GM21717 (cell line): Measurements from ENCODE around the gene GNB1L.

Source experiments
- ATAC-seq: cut with Tn5 transposase; IDR thresholded peaks from one replicate; pipeline ENCODE4 v1.9.1; 2021; ENCODE audit warnings: mild to moderate bottlenecking, moderate library complexity; ENCODE audit not compliant: unreplicated experiment

The GNB1L gene

DNA sequence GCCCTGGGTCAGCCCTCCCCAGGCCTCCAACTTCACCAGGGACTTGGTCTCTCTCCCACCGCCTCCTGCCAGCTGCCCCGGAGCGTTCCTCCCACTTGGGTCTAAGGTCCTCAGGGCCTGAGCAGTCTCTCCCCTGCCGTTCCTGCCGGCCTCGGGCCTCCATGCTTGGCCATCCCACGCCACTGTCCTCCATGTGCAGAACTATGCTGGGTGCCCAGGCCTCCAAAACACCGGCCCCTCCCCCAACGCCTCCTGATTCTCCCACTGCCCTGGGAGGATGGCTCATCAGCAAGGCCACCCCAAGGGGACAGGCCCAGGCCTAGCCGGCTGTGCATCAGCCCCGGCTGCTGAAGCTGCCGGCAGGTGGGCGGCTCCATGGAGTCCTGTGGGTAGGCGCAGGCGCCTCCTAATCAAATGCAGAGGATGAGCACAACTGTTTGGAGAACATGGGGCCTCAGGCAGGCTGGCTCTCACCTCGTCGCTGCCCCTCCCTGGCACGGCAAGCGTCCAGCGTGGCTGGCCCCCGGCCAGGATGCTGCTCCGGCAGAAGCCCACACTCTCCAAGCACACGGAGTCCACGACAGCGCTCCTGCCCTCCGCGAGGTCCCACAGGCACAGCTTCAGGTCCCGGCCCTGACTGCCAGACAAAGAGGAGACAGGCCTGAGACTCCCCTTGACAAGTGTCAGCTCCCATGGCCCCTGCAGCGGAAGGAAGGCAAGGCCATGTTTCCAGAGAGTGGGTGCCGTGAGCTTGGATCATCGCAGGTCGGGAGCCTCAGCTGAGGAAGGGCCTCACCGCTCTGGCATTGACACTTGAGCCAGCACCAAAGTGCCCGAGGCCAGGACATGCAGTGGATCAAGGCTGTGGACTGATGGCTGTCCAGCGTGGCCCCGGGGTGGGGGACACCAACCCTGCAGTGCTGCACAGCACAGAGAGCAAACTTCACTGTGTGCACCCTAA, 42.6 kb downstream of the GNB1L start:
- ATAC-seq = no peak

DNA sequence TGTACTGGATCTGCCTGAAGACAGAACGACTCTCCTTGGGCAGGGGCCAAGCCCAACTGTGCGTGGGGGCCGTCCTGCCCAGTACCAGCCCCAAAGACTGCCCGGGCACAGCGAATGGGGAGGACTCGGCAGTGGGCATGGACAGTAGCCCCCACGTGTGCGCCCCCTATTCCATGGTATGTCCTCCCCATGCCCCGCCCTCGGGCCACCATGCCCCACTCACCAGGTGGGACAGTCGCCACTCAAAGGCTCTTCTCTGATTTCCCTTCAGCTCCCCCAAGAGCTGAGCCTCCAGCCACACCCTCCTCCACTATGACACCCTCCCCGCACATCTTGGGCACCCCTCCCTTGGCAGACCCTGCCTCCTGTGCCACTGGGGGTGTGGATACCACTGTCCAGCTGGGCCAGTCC, 43.5 kb downstream of the GNB1L start:
- no peak for ATAC-seq

DNA sequence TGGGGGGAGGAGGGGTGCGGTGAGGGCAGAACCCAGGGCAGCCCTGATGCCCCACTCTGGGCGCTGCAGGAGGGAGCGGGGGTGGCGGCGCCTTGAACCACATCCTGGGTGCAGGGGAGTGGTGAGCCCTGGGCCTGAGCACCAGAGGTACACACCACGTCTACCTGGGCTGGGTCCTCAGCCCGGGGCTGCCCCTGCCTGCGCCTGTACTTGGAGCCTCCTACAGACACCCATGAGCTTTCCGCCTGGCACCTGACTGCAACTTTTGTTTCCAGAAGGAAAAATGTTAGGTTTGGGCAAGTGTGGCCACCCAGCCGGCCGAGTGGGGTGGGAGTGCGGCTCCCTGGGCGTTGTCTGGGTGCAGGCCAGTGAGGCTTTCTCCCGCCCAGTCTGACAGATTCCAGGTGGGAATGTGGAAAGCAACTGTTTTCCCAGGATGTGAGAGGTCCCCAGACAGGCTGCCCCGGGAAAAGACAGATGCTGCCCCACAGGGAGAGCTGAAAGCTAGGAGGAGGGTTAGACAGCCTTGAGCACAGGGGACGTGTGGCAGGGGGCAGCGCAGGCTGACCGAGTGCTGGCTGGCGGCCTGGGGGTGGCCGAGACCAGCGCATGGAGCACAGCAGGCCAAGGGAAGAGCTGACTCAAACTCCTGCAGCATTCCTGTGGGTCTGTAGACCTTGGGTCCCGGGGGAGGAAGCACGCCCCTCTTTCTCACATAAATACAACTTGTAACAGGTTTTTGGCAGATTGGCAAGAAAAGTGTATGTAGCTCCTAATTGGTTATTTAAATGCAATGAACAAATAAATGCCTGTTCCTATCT, 44.1 kb downstream of the GNB1L start:
- ATAC-seq = no peak

DNA sequence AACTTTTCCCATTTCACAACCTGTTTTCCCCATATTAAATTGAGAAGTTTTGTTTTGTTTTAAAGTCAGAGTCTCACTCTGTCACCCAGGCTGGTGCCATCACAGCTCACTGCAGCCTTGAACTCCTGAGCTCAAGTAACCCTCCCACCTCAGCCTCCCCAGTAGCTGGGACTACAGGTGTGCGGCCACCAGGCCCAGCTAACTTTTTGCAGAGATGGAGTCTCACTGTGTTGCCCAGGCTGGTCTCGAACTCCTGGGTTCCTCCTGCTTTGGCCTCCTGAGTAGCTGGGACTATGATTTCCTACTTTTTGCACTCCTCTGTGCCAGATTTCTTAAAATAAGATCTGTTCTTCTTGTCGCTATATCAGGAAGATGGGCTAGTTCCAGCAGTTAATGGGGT, 44.9 kb downstream of the GNB1L start:
- ATAC-seq = no peak

DNA sequence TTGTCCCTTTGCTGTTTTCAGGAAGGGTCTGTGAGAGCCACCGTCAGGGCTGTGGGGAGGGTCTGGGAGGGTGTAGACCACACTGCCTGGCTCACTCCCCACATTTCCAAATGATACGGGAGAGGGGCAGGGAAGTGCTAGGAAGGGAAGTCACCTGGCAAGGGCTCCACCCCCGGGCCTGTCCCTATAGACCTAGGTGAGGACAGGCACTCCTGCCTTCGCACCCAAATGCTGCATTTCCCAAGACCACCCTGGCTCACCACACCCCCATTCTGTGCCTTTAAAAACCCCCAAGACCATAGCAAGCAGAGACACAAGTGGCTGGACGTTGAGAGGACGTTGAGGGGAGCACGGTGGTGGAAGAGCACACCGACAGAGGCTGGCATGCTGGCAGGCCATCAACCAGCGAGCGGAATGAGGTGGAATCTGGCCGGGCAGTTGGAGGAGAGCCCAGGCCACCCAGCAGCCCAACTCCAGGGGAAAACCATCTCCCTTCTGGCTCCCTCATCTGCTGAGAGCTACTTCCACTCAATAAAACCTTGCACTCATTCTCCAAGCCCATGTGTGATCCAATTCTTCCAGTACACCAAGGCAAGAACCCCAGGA, 45.7 kb downstream of the GNB1L start:
- no peak for ATAC-seq

DNA sequence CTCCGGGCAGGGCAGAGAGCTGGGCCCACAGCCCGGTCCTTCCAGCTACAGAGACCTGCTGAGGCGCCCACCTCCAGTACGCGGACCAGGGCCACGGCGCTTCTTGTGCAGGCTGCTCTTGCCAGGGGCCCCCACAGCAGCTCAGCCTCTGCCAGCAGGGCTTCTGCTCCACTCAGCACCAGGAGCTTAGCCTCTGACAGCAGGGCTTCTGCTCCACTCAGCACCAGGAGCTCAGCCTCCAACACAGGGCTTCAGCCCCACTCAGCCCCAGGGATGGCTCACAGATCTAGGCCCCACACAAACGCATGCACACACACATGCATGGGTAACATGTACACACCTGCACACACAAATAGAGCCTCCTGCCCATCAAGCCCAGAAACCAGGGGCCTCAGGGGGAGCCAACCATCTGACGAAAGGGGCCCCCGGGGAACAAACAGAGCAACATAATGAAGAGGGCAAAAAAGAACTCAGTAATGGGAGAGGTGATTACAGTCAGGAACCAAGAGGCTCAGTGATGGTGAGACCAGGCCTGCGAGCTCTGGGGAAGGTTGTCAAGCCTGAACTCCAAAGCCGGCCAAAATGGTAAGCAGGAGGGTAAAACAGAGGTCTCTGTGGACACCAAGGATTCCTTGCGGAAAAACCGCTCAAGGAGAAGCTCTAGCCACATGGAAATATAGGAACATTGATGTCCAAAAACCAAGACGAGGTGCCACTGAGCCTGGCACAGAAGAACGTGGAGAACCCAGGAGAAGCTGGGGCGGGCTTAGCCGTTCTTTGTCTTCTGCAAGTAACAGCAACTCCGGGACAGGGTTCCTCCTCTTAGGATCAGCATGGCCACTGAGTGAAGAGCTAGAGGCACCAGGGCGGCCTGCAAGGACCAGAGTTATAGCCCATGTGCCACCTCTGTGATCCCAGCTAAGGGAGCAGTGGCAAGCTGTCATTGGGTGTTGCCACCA, 46.5 kb downstream of the GNB1L start:
- no peak for ATAC-seq

DNA sequence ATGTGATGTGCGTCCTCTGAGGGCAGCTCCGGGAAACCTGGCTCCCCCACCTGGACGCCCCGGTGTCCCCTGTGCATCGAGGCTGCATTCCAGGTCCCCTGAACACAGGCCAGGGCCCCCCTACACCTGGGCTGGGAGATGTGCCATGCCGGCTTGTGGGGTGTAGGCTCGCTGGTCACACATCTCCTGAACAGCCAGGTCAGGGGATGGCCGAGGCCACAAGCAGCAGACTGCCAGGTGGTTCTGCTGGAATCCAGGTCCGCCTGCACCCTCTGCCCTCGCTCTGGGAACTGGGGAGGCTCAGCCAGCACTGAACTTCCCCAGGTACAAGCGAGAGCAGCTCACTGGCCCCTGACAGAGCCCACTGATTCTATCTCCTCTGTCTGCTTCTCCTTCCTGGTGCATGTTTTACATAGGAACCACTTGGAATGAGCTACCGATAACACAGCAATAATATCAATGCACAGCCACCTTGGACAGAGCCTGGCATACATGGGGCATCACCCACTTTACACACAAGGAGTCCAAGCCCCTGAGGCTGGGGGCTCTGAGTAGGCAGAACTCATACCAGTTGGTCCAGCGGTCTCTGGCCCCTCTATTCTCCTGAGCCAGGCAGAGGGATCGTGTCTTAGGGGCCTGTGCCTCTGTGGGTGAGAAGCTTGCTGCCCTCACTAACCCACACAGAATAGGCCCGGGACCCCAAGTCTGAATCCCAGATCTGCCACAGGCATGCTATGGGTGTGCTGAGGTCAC, 47.3 kb downstream of the GNB1L start:
- no peak for ATAC-seq

DNA sequence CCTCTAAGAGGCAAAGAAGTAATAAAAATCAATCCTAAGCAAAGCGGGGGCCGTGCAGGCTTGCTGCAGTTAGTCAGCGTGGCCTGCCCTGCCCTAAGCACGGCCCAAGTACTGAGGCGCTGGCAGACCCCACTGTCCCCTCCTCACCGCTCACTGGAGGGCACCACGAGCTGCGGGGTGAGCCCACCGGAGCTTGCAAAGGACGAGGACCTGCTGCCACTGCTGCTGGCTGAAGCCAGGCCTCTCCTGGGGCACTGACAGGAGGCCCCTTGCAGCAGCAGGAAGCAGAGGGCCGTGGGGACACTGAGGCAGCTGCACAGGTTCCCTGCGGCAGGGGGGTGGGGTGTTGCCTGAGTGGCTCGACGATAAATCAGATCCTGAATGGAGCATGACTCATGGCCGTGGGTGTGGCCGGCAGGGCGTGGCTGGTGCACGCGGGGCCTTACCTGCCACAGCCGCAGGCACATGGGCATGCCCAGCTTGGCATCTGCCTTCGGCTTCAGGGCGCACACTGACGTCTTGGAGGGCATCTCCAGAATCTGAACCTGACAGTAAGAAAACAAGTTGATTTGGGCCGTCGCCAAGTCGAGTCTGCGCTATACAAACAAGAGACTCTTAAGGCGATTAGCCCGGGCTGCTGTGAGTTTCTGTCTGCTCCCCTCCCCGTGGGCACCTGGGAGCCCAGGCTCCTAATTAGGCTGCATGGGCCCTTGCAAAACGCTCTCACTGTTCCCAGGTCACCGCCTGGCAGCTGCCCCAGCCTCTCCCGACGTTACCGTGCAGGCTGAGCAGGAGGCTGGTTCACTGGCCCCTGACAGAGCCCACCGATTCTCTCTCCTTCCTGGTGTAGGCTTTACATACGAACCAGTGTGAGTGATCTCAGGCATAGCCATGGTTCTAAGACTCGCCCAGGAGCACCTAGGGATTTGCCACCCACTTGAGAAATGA, 48.2 kb downstream of the GNB1L start:
- ATAC-seq = no peak

DNA sequence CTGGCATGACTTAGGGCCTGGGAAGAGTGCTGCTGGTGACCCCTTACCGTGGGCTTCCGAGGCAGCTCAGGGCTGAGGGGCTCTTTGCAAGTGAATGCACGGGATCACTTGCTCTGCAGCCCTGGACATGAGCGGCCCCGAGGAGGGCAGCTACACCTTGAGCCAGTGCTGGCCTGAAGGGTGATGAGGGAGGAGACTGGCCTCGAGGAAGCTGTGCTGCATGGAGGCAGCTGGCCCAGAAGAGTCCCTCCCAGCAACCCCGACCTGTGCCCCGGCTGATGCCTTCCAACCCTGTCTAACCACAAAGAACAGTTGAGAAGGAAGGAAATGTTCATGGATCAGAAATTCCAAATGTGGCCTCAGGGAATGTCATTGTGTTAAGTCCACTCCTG, 48.9 kb downstream of the GNB1L start:
- ATAC-seq = no peak

DNA sequence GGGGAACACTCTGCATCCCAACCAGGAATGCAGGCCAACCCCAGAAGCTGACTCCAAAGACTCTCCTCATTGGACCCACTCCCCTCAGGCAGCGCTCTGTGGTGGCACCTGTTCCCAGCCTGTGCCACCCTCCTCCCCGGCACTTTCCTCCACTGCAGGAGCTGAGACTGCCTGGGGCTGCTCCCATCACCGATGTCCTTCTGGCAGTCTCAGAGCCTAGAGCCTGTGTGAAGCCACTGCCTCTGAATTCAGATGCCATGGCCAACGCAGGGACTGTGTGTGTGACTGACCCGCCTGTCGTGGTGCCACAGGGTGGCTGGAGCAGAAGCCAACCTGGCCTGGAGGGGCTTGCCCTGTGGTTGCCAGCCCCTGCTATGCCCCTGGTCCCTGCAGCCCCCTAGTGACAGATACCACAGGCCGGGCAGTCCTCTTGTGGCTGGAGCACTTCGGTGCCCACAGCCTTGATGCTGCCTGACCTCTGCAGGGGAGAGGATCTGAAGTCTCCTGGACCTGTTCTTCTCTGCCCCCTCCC, 50.9 kb downstream of the GNB1L start:
- ATAC-seq = no peak

DNA sequence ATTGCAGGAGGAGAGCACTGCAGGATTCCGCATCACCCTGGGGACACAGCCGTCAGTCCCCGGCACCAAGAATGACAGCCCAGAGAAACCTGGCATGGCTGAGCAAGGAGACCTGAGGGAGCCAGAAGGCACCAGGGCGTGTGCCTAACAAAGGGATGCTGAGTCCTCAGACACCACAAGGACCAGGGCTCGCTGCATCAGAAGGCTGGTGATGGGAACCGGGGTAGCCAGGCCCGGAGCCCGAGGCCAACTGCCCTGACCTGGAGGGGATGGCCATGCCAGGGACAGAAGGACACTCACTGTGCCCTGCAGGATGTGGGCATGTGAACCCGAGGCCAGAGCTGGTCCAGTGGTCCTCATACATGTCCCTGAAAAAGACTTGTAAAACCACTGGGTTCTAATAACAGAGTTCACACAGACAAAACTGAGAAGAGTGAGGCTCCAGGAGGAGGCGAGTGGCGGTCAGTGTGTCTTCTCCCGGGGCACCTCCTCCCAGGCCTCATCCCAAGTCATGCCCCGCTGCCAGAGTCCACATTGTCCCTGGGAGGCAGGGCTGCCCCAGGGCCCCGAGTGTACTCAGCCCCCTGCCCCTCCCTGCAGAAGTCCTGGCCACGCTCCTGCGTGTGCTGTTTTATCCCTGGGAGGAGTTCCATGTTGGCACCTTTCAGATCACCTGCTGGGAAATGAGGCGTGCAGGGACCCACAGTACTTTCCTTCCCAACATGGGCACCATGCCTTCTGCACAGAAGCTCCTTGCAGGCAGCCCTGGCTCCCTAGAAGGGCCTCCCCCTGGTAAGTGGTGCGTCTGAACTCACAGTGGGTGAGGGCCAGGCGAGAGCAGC, 51.6 kb downstream of the GNB1L start:
- ATAC-seq = no peak

DNA sequence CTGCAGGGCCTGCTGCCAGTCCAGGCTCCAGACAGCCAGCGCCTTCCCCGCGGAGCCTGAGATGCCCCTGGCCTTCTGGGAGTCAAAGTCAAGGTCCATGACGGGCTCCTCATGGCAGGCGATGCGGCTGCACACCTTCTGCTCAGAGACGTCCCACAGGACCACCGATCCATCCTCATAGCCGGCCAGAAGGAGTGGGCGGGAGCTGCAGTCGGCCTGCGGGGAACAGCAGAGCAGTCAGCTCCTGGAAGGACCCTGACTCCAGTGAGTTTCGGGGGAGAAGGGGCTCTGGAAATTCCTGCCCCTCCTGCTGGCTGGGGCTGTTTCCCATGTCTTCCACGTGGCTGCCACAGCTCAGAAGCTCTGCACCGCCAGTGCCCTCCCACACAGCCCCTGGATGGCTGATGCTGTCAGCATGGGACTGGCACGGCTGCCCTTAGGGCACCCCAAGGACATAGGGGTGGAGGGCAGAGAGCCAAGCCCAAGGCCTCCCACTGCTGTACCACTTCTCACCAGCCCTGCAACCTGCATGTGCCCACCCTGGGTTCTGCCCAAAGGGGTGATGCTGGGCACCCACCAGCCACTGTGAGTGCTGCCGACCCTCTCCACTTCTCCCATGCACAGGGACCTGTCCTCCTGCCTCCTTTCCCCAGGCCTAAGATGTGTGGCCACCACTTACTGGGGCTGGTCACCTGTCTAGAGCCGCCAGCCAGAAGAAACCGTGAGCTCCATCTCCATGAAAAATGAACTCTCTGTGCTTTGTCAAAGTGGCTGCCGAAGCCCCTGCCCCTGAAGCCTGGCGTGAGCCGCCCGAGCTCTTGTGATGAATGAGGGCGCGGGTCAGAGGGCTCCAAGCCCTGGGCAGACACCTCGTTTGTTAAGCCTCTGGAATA, 52.4 kb downstream of the GNB1L start:
- ATAC-seq = no peak

DNA sequence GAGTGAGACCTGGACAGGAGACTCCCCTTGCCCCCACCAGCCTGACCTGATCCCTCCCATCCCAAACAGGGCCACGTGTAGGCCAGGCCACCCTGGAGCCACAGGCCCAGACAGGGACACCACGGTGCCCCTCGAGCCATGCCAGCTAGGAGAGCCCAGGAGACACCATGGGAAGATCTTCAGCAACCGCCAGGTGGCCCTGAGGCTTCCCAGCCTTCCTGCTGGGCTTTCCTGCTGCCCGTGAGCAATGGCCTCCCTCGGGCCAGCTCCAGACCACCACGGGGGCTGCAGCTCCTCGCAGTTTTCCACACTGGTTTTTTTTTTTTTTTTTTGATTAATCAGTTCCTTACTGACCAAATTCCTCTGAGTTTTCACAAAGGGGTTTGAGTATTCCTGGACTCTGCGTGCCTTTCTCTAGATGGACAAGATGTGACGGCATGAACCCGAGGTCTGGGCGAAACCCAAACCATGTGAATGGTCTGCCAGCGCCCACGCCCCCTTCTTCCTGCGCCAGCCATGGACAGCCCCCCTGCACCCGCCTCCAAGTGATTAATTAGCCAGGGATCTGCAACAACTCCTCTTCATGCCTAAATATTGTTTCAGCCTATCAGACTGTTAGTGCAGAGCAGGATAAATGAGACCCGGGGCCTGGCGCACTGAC, 53.2 kb downstream of the GNB1L start:
- no peak for ATAC-seq

DNA sequence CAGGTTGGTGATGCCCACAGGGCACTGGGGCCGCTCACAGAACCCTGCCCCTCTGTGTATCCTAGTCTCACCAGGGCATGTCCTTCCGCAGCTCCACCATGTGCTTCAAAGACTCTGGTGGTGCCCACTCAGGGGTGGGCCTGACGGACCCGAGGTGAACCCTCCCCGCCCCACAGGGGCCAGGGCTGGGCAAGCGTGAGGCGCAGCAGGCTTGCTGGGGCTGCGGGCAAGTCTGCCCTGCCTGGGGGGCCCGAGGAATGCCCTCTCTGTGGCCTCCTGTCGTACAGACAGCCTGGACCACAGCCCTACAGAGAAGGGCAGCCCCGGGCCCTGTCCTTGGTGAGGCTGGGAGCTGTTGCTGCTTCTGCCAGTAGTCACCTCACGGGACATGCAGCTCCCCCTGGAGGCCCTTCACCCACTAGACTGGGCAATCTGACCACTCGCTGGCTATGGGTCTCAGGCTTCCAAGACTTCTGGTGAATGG, 53.9 kb downstream of the GNB1L start:
- no peak for ATAC-seq

DNA sequence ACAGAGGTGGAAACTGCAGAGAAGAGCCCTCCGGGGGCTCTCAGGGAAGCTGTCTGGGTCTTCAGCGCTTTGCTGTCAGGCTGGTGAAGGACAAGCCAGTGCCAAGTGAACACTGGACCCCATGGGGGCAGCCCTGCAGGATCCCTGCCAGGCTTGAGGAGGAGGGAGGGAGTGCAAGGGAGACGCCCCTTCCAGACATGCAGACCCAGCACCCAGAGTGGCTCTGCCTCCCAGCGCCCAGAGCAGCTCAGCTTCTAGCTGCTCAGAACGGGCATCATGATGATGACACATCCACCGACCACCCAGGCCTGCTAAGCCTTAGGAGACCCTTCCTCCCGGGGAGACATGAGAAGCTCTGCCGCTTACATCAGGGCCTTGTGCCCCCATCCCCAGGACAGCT, 54.4 kb downstream of the GNB1L start:
- no peak for ATAC-seq
